CD4-positive, CD25-positive, alpha-beta regulatory T cell (primary cell): ENCODE data around the gene OR6X1. TPM values are rescaled to one million over a fixed set of nuclear protein-coding genes. Genes with fewer than 3 reads are reported as not detected.
"Not testable (repeated sequence)": the region's sequence is repeated elsewhere in the genome, so short reads cannot be mapped to it uniquely, and the experiment has no call there.

Source experiments
- ATAC-seq, 2 donors: fragments of 150-1000 bp; cut with Tn5 transposase; one replicate each; pipeline ENCODE4 v1.10.0; 2021; ENCODE audit warnings: low read depth in 2 of 2, moderate number of reproducible peaks in 2 of 2, moderate library complexity in 1 of 2
- DNase-seq, 3 donors: peaks; one replicate each; pipeline versions ENCODE4 v3.0.0 to v3.0.0-alpha.2; 2012 to 2022; ENCODE audit warnings: mixed read lengths in 1 of 3
- H3K27ac ChIP-seq: one replicate; pipeline ENCODE4 v1.7.0; 2013; ENCODE audit warnings: mild to moderate bottlenecking, low read length; ENCODE audit not compliant: insufficient read depth, poor library complexity, severe bottlenecking
- H3K27me3 ChIP-seq: one replicate; pipeline ENCODE4 v1.7.0; 2013; ENCODE audit warnings: low read length; ENCODE audit not compliant: control insufficient read depth, insufficient read depth
- H3K36me3 ChIP-seq: one replicate; pipeline ENCODE4 v1.7.0; 2013; ENCODE audit warnings: mild to moderate bottlenecking, low read length, moderate library complexity; ENCODE audit not compliant: control insufficient read depth, insufficient read depth
- H3K4me1 ChIP-seq: 2 replicates; pipeline ENCODE4 v1.7.0; 2013; ENCODE audit warnings: mild to moderate bottlenecking, low read length; ENCODE audit not compliant: insufficient read depth, control insufficient read depth, poor library complexity, severe bottlenecking
- H3K4me3 ChIP-seq: one replicate; pipeline ENCODE4 v1.7.0; 2013; ENCODE audit warnings: low read depth, mild to moderate bottlenecking, low read length, moderate library complexity
- H3K9me3 ChIP-seq, 2 experiments: 1 replicate in 1 of 2; 2 replicates in 1 of 2; pipeline ENCODE4 v1.7.0; 2013; ENCODE audit warnings: low read length in 2 of 2, mild to moderate bottlenecking in 1 of 2, moderate library complexity in 1 of 2; ENCODE audit not compliant: control insufficient read depth in 2 of 2
- H3K27ac Mint-ChIP-seq, 3 donors: one replicate each; pipeline ENCODE4 v1.8.0; 2020 to 2022; ENCODE audit warnings: mild to moderate bottlenecking in 3 of 3, mixed read lengths in 3 of 3, moderate library complexity in 2 of 3
- H3K27me3 Mint-ChIP-seq: one replicate; pipeline ENCODE4 v1.8.0; 2022; ENCODE audit warnings: mild to moderate bottlenecking, mixed read lengths
- H3K36me3 Mint-ChIP-seq: one replicate; pipeline ENCODE4 v1.8.0; 2020; ENCODE audit warnings: mixed read lengths
- H3K4me1 Mint-ChIP-seq, 4 donors: one replicate each; pipeline ENCODE4 v1.8.0; 2020 to 2022; ENCODE audit warnings: mixed read lengths in 4 of 4, mild to moderate bottlenecking in 1 of 4
- H3K4me3 Mint-ChIP-seq, 4 donors: one replicate each; pipeline ENCODE4 v1.8.0; 2020 to 2022; ENCODE audit warnings: mild to moderate bottlenecking in 4 of 4, mixed read lengths in 4 of 4, moderate library complexity in 3 of 4
- H3K9me3 Mint-ChIP-seq, 7 donors: one replicate each; pipeline ENCODE4 v1.8.0; 2020 to 2022; ENCODE audit warnings: mixed read lengths in 7 of 7, mild to moderate bottlenecking in 3 of 7, moderate library complexity in 2 of 7
- polyA plus RNA-seq, 4 donors: library from polyadenylated mRNA; unstranded; fragments of 300-500 nt; fragmentation: Illumina TruSeq; gene quantifications; one replicate each; pipeline ENCODE4 v1.2.3, GENCODE V29; 2021
- total RNA-seq: library from RNA; stranded (reverse); gene quantifications from one replicate; pipeline ENCODE4 v1.2.3, GENCODE V29; 2022

OR6X1 gene
- total and polyA plus RNA-seq, 5 donors from 2014 or later: not detected

GRCh38 chr11:123738374-123738773 lies 15.9 kb downstream of the OR6X1 start:
- H3K4me3 ChIP-seq: no peak overlapping the region
- H3K4me1 ChIP-seq: peaks cover 23% of the 10 kb centered on the region
- Mint-ChIP-seq H3K36me3 (peaks cover 34% of the 10 kb centered on the region), H3K27ac (no peak overlapping the region), H3K9me3 (no peaks in the 10 kb centered on the region), H3K4me3 (peak overlapping the region in 1 of 4 donors; percentile 90), H3K27me3 (no peaks in the 10 kb centered on the region), H3K4me1 (peaks cover 17 to 60% (median 43%) of the 10 kb centered on the region in 4 donors)
- H3K36me3 ChIP-seq: peaks cover 28% of the 10 kb centered on the region
- no peak for ATAC-seq
- H3K27me3 ChIP-seq: no peaks in the 10 kb centered on the region
- H3K27ac ChIP-seq: no peak overlapping the region
- no peaks in the 10 kb centered on the region for H3K9me3 ChIP-seq
- DNase-seq: no peak

- Mint-ChIP-seq H3K36me3 (peaks cover 34% of the 10 kb centered on the region), H3K27me3 (no peaks in the 10 kb centered on the region), H3K9me3 (no peaks in the 10 kb centered on the region), H3K27ac (no peak overlapping the region), H3K4me3 (peak overlapping the region in 1 of 4 donors; percentile 29), H3K4me1 (peaks cover 17 to 49% (median 35%) of the 10 kb centered on the region in 4 donors)
- H3K27me3 ChIP-seq: no peaks in the 10 kb centered on the region
- no peak for DNase-seq
- H3K9me3 ChIP-seq: no peaks in the 10 kb centered on the region
- peaks cover 28% of the 10 kb centered on the region for H3K36me3 ChIP-seq
- no peak overlapping the region for H3K27ac ChIP-seq
- no peak overlapping the region for H3K4me3 ChIP-seq
- no peak for ATAC-seq
- peaks cover 14% of the 10 kb centered on the region for H3K4me1 ChIP-seq
These were observed 17.5 kb downstream of the OR6X1 start for GRCh38 chr11:123736769-123737168.

DNA sequence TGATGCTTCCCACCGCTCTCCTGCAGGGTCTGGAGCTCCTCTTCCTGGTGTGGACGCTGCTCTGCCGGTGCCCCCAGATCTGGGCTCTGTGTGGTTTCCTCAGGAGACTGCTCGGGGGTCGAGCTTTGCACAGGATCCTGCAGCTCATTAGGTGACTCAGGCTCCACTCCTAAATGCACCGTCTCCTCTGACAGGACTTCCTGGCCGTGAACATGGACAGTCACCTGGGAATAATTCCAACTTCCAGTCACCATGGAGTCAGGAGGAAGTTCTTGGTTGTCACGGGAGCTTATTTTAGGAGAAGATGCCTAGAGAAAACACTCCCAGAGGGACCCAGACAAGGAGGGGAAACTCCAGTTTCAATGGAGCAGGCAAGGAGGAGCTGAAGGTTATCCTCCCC lies 24.7 kb downstream of the OR6X1 start:
- Mint-ChIP-seq H3K27ac (no peak overlapping the region), H3K9me3 (peaks cover 2 to 18% (median 8%) of the 10 kb centered on the region in 7 donors), H3K4me1 (peaks cover 0 to 14% (median 0%) of the 10 kb centered on the region in 4 donors), H3K27me3 (no peaks in the 10 kb centered on the region), H3K4me3 (no peak overlapping the region), H3K36me3 (peaks cover 52% of the 10 kb centered on the region)
- Histone ChIP-seq H3K4me1 (no peaks in the 10 kb centered on the region), H3K9me3 (peaks cover 14 to 29% of the 10 kb centered on the region in 2 experiments), H3K27me3 (no peaks in the 10 kb centered on the region), H3K4me3 (no peak overlapping the region), H3K36me3 (peaks cover 66% of the 10 kb centered on the region), H3K27ac (no peak overlapping the region)
- ATAC-seq (no peak), DNase-seq (no peak)

DNA sequence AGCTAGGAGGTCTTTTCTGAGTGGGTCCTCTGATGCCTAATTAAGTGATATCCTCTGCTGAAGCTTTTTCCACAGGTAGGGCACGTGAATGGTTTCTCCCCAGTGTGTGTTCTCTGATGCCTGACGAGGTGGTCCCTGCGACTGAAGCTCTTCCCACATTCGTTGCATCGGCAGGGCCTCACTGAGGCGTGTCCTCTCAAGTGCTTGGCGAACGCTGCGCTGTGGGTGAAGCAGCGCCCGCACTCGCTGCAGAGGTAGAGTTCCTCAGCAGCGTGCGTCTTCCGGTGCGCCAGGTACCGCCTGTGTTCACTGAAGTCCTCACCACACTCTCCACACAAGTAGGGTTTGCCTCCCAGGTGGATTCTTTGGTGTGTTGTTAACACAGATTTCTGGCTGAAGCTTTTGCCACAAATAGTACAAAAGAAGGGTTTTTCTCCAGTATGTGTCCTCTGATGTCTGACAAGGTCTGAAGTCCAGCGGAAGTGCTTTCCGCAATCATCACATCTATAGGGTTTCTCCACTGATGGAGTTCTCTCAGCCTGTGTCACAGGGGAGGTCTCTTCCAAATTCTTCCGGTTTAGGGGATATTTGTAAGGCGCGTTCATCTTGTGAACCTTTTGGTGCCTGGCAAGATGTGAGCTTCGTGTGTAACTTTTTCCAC lies 28.2 kb downstream of the OR6X1 start:
- H3K9me3 ChIP-seq: peaks cover 14 to 29% of the 10 kb centered on the region in 2 experiments
- DNase-seq (no peak), ATAC-seq (no peak)
- H3K36me3 Mint-ChIP-seq: peaks cover 59% of the 10 kb centered on the region
- no peaks in the 10 kb centered on the region for H3K27me3 Mint-ChIP-seq
- no peak overlapping the region for H3K27ac ChIP-seq
- peaks cover 0 to 14% (median 0%) of the 10 kb centered on the region in 4 donors for H3K4me1 Mint-ChIP-seq
- H3K27me3 ChIP-seq: no peaks in the 10 kb centered on the region
- H3K9me3 Mint-ChIP-seq: peaks cover 2 to 20% (median 8%) of the 10 kb centered on the region in 7 donors
- H3K27ac Mint-ChIP-seq: peak overlapping the region in 1 of 3 donors; percentile 75
- H3K36me3 ChIP-seq: peaks cover 67% of the 10 kb centered on the region
- H3K4me1 ChIP-seq: no peaks in the 10 kb centered on the region
- no peak overlapping the region for H3K4me3 ChIP-seq
- H3K4me3 Mint-ChIP-seq: no peak overlapping the region

- Histone ChIP-seq H3K4me3 (no peak overlapping the region), H3K27me3 (peaks cover 2% of the 10 kb centered on the region), H3K36me3 (peaks cover 6% of the 10 kb centered on the region), H3K9me3 (no peaks in the 10 kb centered on the region), H3K27ac (no peak overlapping the region), H3K4me1 (no peaks in the 10 kb centered on the region)
- Mint-ChIP-seq H3K36me3 (peaks cover 11% of the 10 kb centered on the region), H3K4me3 (no peak overlapping the region), H3K27me3 (peaks cover 13% of the 10 kb centered on the region), H3K9me3 (peaks cover 0 to 3% (median 0%) of the 10 kb centered on the region in 7 donors), H3K4me1 (no peaks in the 10 kb centered on the region), H3K27ac (no peak overlapping the region)
- no peak for ATAC-seq
- DNase-seq: no peak
These were observed 34.9 kb downstream of the OR6X1 start for GRCh38 chr11:123719452-123719851.

DNA sequence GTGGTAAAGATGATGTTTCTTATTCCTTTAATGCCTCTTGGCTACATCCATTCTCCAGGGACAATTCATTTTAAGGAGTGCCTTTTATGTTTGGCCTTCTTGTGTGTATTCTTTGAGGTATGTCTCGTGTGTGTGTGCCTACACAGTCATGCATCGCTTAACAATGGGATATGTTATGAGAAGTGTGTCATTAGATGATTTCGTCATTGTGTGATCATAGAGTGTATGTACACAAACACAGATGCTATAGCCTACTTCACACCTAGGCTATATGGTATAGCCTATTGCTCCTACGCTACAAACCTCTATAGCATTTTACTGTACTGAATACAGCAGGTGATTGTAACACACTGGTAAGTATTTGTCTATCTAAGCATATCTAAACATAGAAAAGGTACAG lies 35.8 kb downstream of the OR6X1 start:
- Histone ChIP-seq H3K4me1 (no peaks in the 10 kb centered on the region), H3K36me3 (no peaks in the 10 kb centered on the region), H3K4me3 (no peak overlapping the region), H3K27ac (no peak overlapping the region), H3K27me3 (peaks cover 4% of the 10 kb centered on the region), H3K9me3 (no peaks in the 10 kb centered on the region)
- H3K4me3 Mint-ChIP-seq: no peak overlapping the region
- H3K27me3 Mint-ChIP-seq: peaks cover 18% of the 10 kb centered on the region
- no peak overlapping the region for H3K27ac Mint-ChIP-seq
- H3K9me3 Mint-ChIP-seq: peaks cover 0 to 3% (median 0%) of the 10 kb centered on the region in 7 donors
- H3K36me3 Mint-ChIP-seq: peaks cover 6% of the 10 kb centered on the region
- H3K4me1 Mint-ChIP-seq: no peaks in the 10 kb centered on the region
- no peak for ATAC-seq
- no peak for DNase-seq

DNA sequence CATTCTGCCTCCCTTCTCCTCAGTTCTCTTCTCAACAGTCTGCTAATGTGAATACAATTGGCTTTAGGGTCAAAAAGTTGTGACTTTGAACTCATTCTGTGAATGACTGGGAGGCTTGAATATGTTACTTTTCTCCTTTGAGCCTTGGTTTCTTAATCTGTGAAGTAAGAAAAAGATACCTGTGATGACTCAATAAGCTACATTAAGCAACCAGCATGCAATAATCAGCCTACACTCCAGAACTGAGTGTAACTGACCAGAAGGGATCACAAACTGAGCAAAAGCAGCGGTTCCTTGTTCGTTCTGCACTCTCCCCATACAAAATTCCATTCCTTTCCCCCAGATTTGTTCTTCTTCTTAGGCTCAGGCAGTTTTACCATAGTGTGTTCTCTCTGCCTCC lies 36.3 kb downstream of the OR6X1 start:
- peaks cover 4% of the 10 kb centered on the region for H3K27me3 ChIP-seq
- ATAC-seq: no peak
- no peak overlapping the region for H3K27ac ChIP-seq
- H3K36me3 Mint-ChIP-seq: peaks cover 3% of the 10 kb centered on the region
- H3K4me3 Mint-ChIP-seq: no peak overlapping the region
- peaks cover 0 to 2% (median 0%) of the 10 kb centered on the region in 7 donors for H3K9me3 Mint-ChIP-seq
- DNase-seq: no peak
- H3K4me1 ChIP-seq: no peaks in the 10 kb centered on the region
- H3K36me3 ChIP-seq: no peaks in the 10 kb centered on the region
- H3K4me1 Mint-ChIP-seq: no peaks in the 10 kb centered on the region
- no peak overlapping the region for H3K27ac Mint-ChIP-seq
- no peak overlapping the region for H3K4me3 ChIP-seq
- H3K9me3 ChIP-seq: no peaks in the 10 kb centered on the region
- H3K27me3 Mint-ChIP-seq: peaks cover 18% of the 10 kb centered on the region

GRCh38 chr11:123712627-123713026 lies 41.7 kb downstream of the OR6X1 start:
- not testable (repeated sequence) for H3K27ac Mint-ChIP-seq, H3K36me3 ChIP-seq, H3K36me3 Mint-ChIP-seq, ATAC-seq, DNase-seq, H3K4me1 Mint-ChIP-seq, H3K9me3 ChIP-seq, H3K4me3 ChIP-seq, H3K27ac ChIP-seq, H3K27me3 ChIP-seq, H3K4me3 Mint-ChIP-seq, H3K4me1 ChIP-seq, H3K9me3 Mint-ChIP-seq
- H3K27me3 Mint-ChIP-seq: peaks cover 18% of the 10 kb centered on the region
